ENCODE results near the gene TTBK2. TPM values are rescaled to one million over a fixed set of nuclear protein-coding genes. Genes with fewer than 3 reads are reported as not detected.

Gene TTBK2
- total and polyA plus RNA-seq, 2 donors (not counting 1 experiment from before 2014, with no cell fraction given), result 4.3 to 39.6 TPM

DNA sequence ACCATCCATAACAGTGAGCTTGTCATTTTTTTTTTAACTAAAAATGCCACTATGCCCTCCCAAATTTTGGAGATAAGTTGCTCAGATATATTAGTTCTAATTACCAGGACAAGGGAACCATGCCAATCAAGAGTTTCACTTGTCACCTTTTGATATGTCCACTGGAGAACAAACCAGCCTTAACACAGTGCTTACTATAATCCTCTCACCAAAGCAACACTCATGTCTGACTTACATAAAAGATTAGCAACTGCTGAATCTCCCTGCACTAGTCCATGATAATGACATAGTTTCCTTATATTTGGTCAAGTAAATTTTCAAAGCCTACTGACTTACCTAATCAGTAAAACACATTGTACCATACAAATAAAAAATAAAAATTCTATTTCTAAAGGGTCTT is 44.4 kb downstream of the TTBK2 start:
- Histone ChIP-seq H3K4me1 (ENCODE audit: control insufficient read depth in 2 of 2, insufficient read depth in 2 of 2, low read length in 2 of 2) (no peaks in the 10 kb centered on the region), H3K9me3 (ENCODE audit: control extremely low read depth in 1 of 3, control insufficient read depth in 2 of 3, insufficient read depth in 1 of 3, low read length in 2 of 3) (no peaks in the 10 kb centered on the region), H3K27ac (ENCODE audit: low read length in 2 of 2) (no peak overlapping the region), H3K4me2 (replicated peaks; ENCODE audit: low read depth, low read length, poor library complexity, severe bottlenecking) (no peak overlapping the region), H4K20me1 (ENCODE audit: control insufficient read depth, insufficient read depth, low read length, poor library complexity, severe bottlenecking) (no peaks in the 10 kb centered on the region), H2AFZ (ENCODE audit: insufficient read depth, low read depth, low read length, poor library complexity, severe bottlenecking) (no peak overlapping the region), H3K27me3 (replicated peaks in 1 of 4; ENCODE audit: control extremely low read depth in 1 of 4, control insufficient read depth in 3 of 4, insufficient read depth in 4 of 4, low read length in 3 of 4) (no peaks in the 10 kb centered on the region), H3K36me3 (replicated peaks in 1 of 2; ENCODE audit: control extremely low read depth in 1 of 2, control insufficient read depth in 1 of 2, extremely low read depth in 1 of 2, insufficient read depth in 2 of 2, low read length in 1 of 2) (no peaks in the 10 kb centered on the region), H3K79me2 (ENCODE audit: control insufficient read depth, insufficient read depth, low read length) (no peaks in the 10 kb centered on the region), H3K4me3 (ENCODE audit: control extremely low read depth in 1 of 5, extremely low read depth in 1 of 5, insufficient read depth in 1 of 5, low read depth in 2 of 5, low read length in 4 of 5) (no peak overlapping the region), H3K9ac (ENCODE audit: low read length) (no peak overlapping the region)
- intact Hi-C loops (cut with micrococcal nuclease), result no loop called here
- no peak for ATAC-seq (ENCODE audit: low read depth)
- Mint-ChIP-seq H3K4me1 (no peaks in the 10 kb centered on the region), H3K27ac (no peak overlapping the region), H3K4me3 (no peak overlapping the region), H3K27me3 (no peaks in the 10 kb centered on the region), H3K9me3 (ENCODE audit: insufficient read depth) (no peaks in the 10 kb centered on the region)
- DNase-seq, result no peak
- ChIA-PET POLR2A (interaction anchor here (0.6 kb wide), 1 partner anchor 8 kb away, joined by 3 read pairs; no protein-coding TSS in a partner anchor), CTCF (no interaction called here)
- TF ChIP-seq CTCF (IDR thresholded peaks at IDR 0.05) (no peak), EZH2 (IDR thresholded peaks at IDR 0.05; ENCODE audit: borderline replicate concordance, insufficient read depth, low read depth, low read length, poor library complexity, severe bottlenecking) (no peak)

DNA sequence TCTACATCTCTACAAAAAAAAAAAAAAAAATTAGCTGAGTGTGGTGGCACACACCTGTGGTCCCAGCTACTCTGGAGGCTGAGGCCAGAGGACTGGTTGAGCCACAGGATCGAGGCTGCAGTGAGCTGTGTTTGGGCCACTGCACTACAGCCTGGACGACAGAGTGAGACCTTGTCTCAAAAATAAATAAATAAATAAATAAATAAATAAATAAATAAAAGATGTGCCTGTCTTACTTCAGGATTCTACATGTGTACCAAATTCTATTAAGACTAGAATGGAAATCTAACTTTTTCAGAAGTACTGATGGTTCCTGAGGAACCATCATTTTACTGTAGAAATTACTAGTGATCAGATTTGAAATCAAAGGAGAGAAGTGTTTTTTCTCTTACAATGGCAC is 51.9 kb downstream of the TTBK2 start:
- Mint-ChIP-seq H3K27ac (no peak overlapping the region), H3K4me1 (no peaks in the 10 kb centered on the region), H3K4me3 (no peak overlapping the region), H3K9me3 (ENCODE audit: insufficient read depth) (no peaks in the 10 kb centered on the region), H3K27me3 (no peaks in the 10 kb centered on the region)
- WGBS (ENCODE audit: insufficient coverage), result no CpG with 5 or more reads among the region's 2 CpGs
- CTCF ChIA-PET, result no interaction called here
- Histone ChIP-seq H3K9ac (ENCODE audit: low read length) (no peak overlapping the region), H3K79me2 (ENCODE audit: control insufficient read depth, insufficient read depth, low read length) (peaks cover 4% of the 10 kb centered on the region), H2AFZ (ENCODE audit: insufficient read depth, low read depth, low read length, poor library complexity, severe bottlenecking) (no peak overlapping the region), H3K36me3 (replicated peaks in 1 of 2; ENCODE audit: control extremely low read depth in 1 of 2, control insufficient read depth in 1 of 2, extremely low read depth in 1 of 2, insufficient read depth in 2 of 2, low read length in 1 of 2) (peaks cover 3 to 5% of the 10 kb centered on the region in 2 experiments), H3K27ac (ENCODE audit: low read length in 2 of 2) (no peak overlapping the region), H3K4me2 (replicated peaks; ENCODE audit: low read depth, low read length, poor library complexity, severe bottlenecking) (no peak overlapping the region), H4K20me1 (ENCODE audit: control insufficient read depth, insufficient read depth, low read length, poor library complexity, severe bottlenecking) (no peaks in the 10 kb centered on the region), H3K9me3 (ENCODE audit: control extremely low read depth in 1 of 3, control insufficient read depth in 2 of 3, insufficient read depth in 1 of 3, low read length in 2 of 3) (no peaks in the 10 kb centered on the region), H3K27me3 (replicated peaks in 1 of 4; ENCODE audit: control extremely low read depth in 1 of 4, control insufficient read depth in 3 of 4, insufficient read depth in 4 of 4, low read length in 3 of 4) (no peaks in the 10 kb centered on the region), H3K4me1 (ENCODE audit: control insufficient read depth in 2 of 2, insufficient read depth in 2 of 2, low read length in 2 of 2) (no peaks in the 10 kb centered on the region), H3K4me3 (ENCODE audit: control extremely low read depth in 1 of 5, extremely low read depth in 1 of 5, insufficient read depth in 1 of 5, low read depth in 2 of 5, low read length in 4 of 5) (no peak overlapping the region)
- intact Hi-C loops (cut with micrococcal nuclease), result no loop called here
- POLR2A ChIA-PET, result interaction anchor here (0.7 kb wide), 1 partner anchor 8 kb away, joined by 3 read pairs; no protein-coding TSS in a partner anchor
- DNase-seq, result no peak
- TF ChIP-seq CTCF (IDR thresholded peaks at IDR 0.05) (no peak), EZH2 (IDR thresholded peaks at IDR 0.05; ENCODE audit: borderline replicate concordance, insufficient read depth, low read depth, low read length, poor library complexity, severe bottlenecking) (no peak)
- no peak for ATAC-seq (ENCODE audit: low read depth)

All from B cell (primary cell).